WTC11 (cell line): ENCODE data around the gene PDC. TPM values are rescaled to one million over a fixed set of nuclear protein-coding genes. Genes with fewer than 3 reads are reported as not detected.

Experiments
- ATAC-seq: fragments of 200-7000 bp; cut with Tn5 transposase; 2 replicates; pipeline ENCODE4 v1.10.0; 2021; ENCODE audit warnings: mild to moderate bottlenecking, moderate library complexity
- CTCF ChIA-PET: fragments of 300-600 bp; sonication (Branson Sonifier 250); formaldehyde crosslinking; loops from one replicate; lab custom pipeline; 2021; ENCODE audit warnings: antibody characterized with exemption; lab: Charles Lee
- POLR2A ChIA-PET: fragments of 350-600 bp; sonication (Branson Sonifier 250); formaldehyde crosslinking; loops from one replicate; lab custom pipeline; 2021; ENCODE audit warnings: antibody characterized with exemption; lab: Charles Lee
- DNase-seq: peaks from one replicate; pipeline ENCODE4 v3.0.0; 2021; ENCODE audit warnings: low spot score
- H3K27ac Mint-ChIP-seq: 2 replicates; pipeline ENCODE4 v1.8.0; 2021; ENCODE audit warnings: mixed read lengths
- H3K27me3 Mint-ChIP-seq: 2 replicates; pipeline ENCODE4 v1.8.0; 2021; ENCODE audit warnings: low read depth, mild to moderate bottlenecking, moderate library complexity, mixed read lengths
- H3K36me3 Mint-ChIP-seq: 2 replicates; pipeline ENCODE4 v1.8.0; 2021; ENCODE audit warnings: mixed read lengths
- H3K4me1 Mint-ChIP-seq: 2 replicates; pipeline ENCODE4 v1.8.0; 2022; ENCODE audit warnings: mixed read lengths
- H3K4me3 Mint-ChIP-seq: 2 replicates; pipeline ENCODE4 v1.8.0; 2021; ENCODE audit warnings: mild to moderate bottlenecking, moderate library complexity, mixed read lengths
- H3K9me3 Mint-ChIP-seq: 2 replicates; pipeline ENCODE4 v1.8.0; 2021; ENCODE audit warnings: mixed read lengths
- EMX1 ChIP-seq: fragments of 250-450 bp; sonication (Bioruptor Pico); IDR thresholded peaks from 2 replicates; pipeline ENCODE4 v1.8.0; 2021; ENCODE audit warnings: mild to moderate bottlenecking
- MLX ChIP-seq: sonication (generic); formaldehyde crosslinking; IDR thresholded peaks from 2 replicates; pipeline ENCODE4 v1.8.1; 2023; ENCODE audit warnings: mild to moderate bottlenecking, missing genetic modification reagents, moderate library complexity
- NR2C2 ChIP-seq: sonication (generic); formaldehyde crosslinking; IDR thresholded peaks from 2 replicates; pipeline ENCODE4 v1.8.0; 2022; ENCODE audit warnings: mild to moderate bottlenecking, missing genetic modification reagents
- NR3C1 ChIP-seq: sonication (generic); formaldehyde crosslinking; conservative IDR thresholded peaks from 2 replicates; pipeline ENCODE4 v1.8.1; 2023; ENCODE audit warnings: low read depth, mild to moderate bottlenecking, missing genetic modification reagents
- SP1 ChIP-seq: sonication (generic); formaldehyde crosslinking; conservative IDR thresholded peaks from 2 replicates; pipeline ENCODE4 v1.8.1; 2022; ENCODE audit warnings: missing genetic modification reagents
- STAT6 ChIP-seq: sonication (generic); formaldehyde crosslinking; conservative IDR thresholded peaks from 2 replicates; pipeline ENCODE4 v1.8.1; 2023; ENCODE audit warnings: mild to moderate bottlenecking, low read depth, missing genetic modification reagents, moderate library complexity
- TEAD4 ChIP-seq: sonication (generic); formaldehyde crosslinking; IDR thresholded peaks from 2 replicates; pipeline ENCODE4 v1.8.0; 2022; ENCODE audit warnings: mild to moderate bottlenecking, missing genetic modification reagents
- ZBTB43 ChIP-seq: sonication (generic); formaldehyde crosslinking; IDR thresholded peaks from 2 replicates; pipeline ENCODE4 v1.8.1; 2023; ENCODE audit warnings: mild to moderate bottlenecking, missing genetic modification reagents
- ZNF232 ChIP-seq: sonication (generic); formaldehyde crosslinking; IDR thresholded peaks from 2 replicates; pipeline ENCODE4 v1.8.0; 2022; ENCODE audit warnings: mild to moderate bottlenecking, missing genetic modification reagents
- ZNF423 ChIP-seq: fragments of 250-450 bp; sonication (Bioruptor Pico); IDR thresholded peaks from 2 replicates; pipeline ENCODE4 v2.1.2; 2022; ENCODE audit warnings: mild to moderate bottlenecking, moderate library complexity
- ZNF532 ChIP-seq: fragments of 250-450 bp; sonication (Bioruptor Pico); IDR thresholded peaks from 2 replicates; pipeline ENCODE4 v1.9.0; 2021; ENCODE audit warnings: mild to moderate bottlenecking, borderline replicate concordance
- ZSCAN18 ChIP-seq: fragments of 250-450 bp; sonication (Bioruptor Pico); IDR thresholded peaks from 2 replicates; pipeline ENCODE4 v2.1.2; 2022; ENCODE audit warnings: mild to moderate bottlenecking, moderate library complexity
- total RNA-seq: library from RNA; stranded (reverse); gene quantifications from 3 replicates; pipeline ENCODE4 v1.2.3, GENCODE V29; 2021

Gene PDC
- total RNA-seq, 1 experiment from 2014 or later: not detected

- TF ChIP-seq MLX (CRISPR knock-in tag): no peak
- TF ChIP-seq NR2C2 (CRISPR knock-in tag): no peak
- TF ChIP-seq SP1: no peak
- no peak for TF ChIP-seq NR3C1 (CRISPR knock-in tag)
- no peak for TF ChIP-seq ZNF423 (CRISPR knock-in tag)
- TF ChIP-seq ZNF532 (CRISPR knock-in tag): no peak
- TF ChIP-seq ZNF232: no peak
Observed at GRCh38 chr1:186438567-186438966, 22.3 kb downstream of the PDC start (continued).

- Mint-ChIP-seq H3K4me3 (no peak overlapping the region), H3K9me3 (no peaks in the 10 kb centered on the region), H3K36me3 (no peaks in the 10 kb centered on the region), H3K4me1 (peaks cover 1% of the 10 kb centered on the region), H3K27ac (no peak overlapping the region), H3K27me3 (no peaks in the 10 kb centered on the region)
- ChIA-PET CTCF (interaction anchor here (0.6 kb wide), 1 partner anchor 31 kb away, joined by 3 read pairs; no protein-coding TSS in a partner anchor), POLR2A (no interaction called here)
- no peak for DNase-seq
- no peak for TF ChIP-seq SP1
- no peak for TF ChIP-seq EMX1 (CRISPR knock-in tag)
- no peak for TF ChIP-seq STAT6 (CRISPR knock-in tag)
- no peak for TF ChIP-seq NR2C2 (CRISPR knock-in tag)
- TF ChIP-seq ZNF232: no peak
- no peak for TF ChIP-seq ZBTB43
- TF ChIP-seq ZSCAN18 (CRISPR knock-in tag): no peak
- ATAC-seq: no peak
Observed at GRCh38 chr1:186435336-186435735, 25.6 kb downstream of the PDC start.

- CTCF ChIA-PET: no interaction called here
- no peak overlapping the region for H3K27ac Mint-ChIP-seq
- POLR2A ChIA-PET: no interaction called here
- no peaks in the 10 kb centered on the region for H3K9me3 Mint-ChIP-seq
- TF ChIP-seq TEAD4 (CRISPR knock-in tag) (no peak), ZNF532 (CRISPR knock-in tag) (no peak)
- ATAC-seq (no peak), DNase-seq (no peak)
- no peak overlapping the region for H3K4me3 Mint-ChIP-seq
- no peaks in the 10 kb centered on the region for H3K27me3 Mint-ChIP-seq
- H3K36me3 Mint-ChIP-seq: no peaks in the 10 kb centered on the region
- H3K4me1 Mint-ChIP-seq: no peaks in the 10 kb centered on the region
Observed at GRCh38 chr1:186429017-186429416, 31.9 kb downstream of the PDC start.
